ENCODE results near the gene TRMT11. TPM values are rescaled to one million over a fixed set of nuclear protein-coding genes. Genes with fewer than 3 reads are reported as not detected.
"Not testable (repeated sequence)": the region's sequence is repeated elsewhere in the genome, so short reads cannot be mapped to it uniquely, and the experiment has no call there.

The TRMT11 gene
- total and polyA plus RNA-seq, 8 donors: 7.0 to 124 (median 49.9) TPM

DNA sequence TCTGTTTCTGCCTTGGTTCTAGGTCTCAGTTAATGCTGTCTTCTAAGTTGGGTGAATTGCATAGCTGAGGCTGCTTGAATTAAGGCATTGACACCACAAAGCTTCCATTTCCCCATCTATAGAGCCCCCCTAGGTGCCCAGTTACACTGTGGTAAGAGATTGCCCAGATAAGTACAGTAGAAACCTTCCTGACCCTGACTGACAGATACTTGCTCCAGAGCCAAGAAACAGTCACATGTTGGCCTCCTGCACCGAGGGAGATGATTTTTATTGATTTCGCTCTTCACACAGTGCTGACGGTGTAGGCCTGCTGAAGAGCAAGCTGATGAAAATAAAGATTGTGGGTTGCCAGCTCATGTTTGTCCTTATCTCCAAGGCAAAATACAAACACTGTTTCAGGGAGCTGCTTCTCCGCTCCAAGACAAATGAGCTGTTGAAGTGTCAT lies 67.9 kb downstream of the TRMT11 start:
- no peaks in the 10 kb centered on the region for H3K9me3 ChIP-seq
- 62 to 67% (median 63%) methylated on average over 4 of the region's 4 CpGs for WGBS, 5 donors
- DNase-seq: peak in 1 of 2 donors; percentile 23
- TF ChIP-seq, protein P1, sequence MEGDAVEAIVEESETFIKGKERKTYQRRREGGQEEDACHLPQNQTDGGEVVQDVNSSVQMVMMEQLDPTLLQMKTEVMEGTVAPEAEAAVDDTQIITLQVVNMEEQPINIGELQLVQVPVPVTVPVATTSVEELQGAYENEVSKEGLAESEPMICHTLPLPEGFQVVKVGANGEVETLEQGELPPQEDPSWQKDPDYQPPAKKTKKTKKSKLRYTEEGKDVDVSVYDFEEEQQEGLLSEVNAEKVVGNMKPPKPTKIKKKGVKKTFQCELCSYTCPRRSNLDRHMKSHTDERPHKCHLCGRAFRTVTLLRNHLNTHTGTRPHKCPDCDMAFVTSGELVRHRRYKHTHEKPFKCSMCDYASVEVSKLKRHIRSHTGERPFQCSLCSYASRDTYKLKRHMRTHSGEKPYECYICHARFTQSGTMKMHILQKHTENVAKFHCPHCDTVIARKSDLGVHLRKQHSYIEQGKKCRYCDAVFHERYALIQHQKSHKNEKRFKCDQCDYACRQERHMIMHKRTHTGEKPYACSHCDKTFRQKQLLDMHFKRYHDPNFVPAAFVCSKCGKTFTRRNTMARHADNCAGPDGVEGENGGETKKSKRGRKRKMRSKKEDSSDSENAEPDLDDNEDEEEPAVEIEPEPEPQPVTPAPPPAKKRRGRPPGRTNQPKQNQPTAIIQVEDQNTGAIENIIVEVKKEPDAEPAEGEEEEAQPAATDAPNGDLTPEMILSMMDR (IDR thresholded peaks at IDR 0.05): no peak
- TF ChIP-seq EP300 (IDR thresholded peaks at IDR 0.05) (no peak), POLR2A (IDR thresholded peaks at IDR 0.05) (no peak), POLR2AphosphoS5 (IDR thresholded peaks at IDR 0.05) (no peak)
- intact Hi-C loops (cut with DNase I; ENCODE audit: low total_unique reads): no loop called here
- H3K36me3 ChIP-seq: peaks cover 0 to 13% (median 9%) of the 10 kb centered on the region in 4 donors
- H3K4me1 ChIP-seq: peaks cover 0 to 8% (median 2%) of the 10 kb centered on the region in 4 donors
- H3K4me3 ChIP-seq: no peak overlapping the region
- no peak overlapping the region for H3K27ac ChIP-seq
- no peaks in the 10 kb centered on the region for H3K27me3 ChIP-seq

DNA sequence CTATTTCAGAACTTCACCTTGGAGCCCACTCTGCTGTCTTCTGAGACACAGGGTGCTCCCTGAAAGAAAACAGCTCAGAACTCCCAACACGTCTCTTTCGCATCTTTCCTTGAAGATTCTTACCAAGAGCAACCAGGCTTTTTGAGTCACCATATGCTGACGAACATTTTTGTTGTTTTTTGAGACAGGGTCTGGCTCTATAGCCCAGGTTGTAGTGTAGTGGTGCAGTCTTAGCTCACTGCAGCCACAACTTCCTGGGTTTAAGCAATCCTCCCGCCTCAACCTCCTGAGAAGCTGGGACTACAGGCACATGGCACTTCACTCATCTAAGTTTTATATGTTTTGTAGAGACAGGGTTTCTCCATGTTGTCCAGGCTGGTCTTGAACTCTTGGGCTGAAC lies 68.5 kb downstream of the TRMT11 start:
- Histone ChIP-seq H3K27me3 (no peaks in the 10 kb centered on the region), H3K27ac (no peak overlapping the region), H3K36me3 (peaks cover 0 to 13% (median 11%) of the 10 kb centered on the region in 4 donors), H3K4me3 (no peak overlapping the region), H3K9me3 (no peaks in the 10 kb centered on the region), H3K4me1 (peaks cover 0 to 8% (median 2%) of the 10 kb centered on the region in 4 donors)
- DNase-seq: no peak
- TF ChIP-seq POLR2AphosphoS5 (IDR thresholded peaks at IDR 0.05) (no peak), POLR2A (IDR thresholded peaks at IDR 0.05) (no peak), EP300 (IDR thresholded peaks at IDR 0.05) (no peak)
- TF ChIP-seq, protein P1 (IDR thresholded peaks at IDR 0.05): no peak
- intact Hi-C loops (cut with DNase I; ENCODE audit: low total_unique reads): no loop called here
- 87 to 94% (median 89%) methylated on average over 4 of the region's 4 CpGs for whole genome bisulfite sequencing, 5 donors

DNA sequence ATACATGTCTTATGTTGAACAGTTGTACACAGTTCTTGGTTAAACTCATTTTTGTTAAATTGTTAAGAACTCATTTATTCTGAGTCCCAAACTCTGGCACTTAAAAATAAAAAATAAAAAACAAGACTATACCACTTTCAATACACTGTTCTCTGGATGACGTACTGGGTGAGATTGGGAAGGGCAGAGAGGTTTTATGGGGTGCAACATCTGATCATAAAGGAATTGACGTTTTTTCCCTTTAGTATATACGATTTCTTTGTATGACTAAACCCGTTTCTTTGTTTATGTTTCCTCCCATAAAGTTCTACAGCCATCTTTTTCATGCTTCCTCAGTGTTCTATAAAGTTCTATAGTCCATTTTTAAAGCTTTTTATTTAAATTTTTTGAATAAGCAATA lies 69.1 kb downstream of the TRMT11 start:
- Histone ChIP-seq H3K36me3 (peaks cover 0 to 16% (median 15%) of the 10 kb centered on the region in 4 donors), H3K27ac (no peak overlapping the region), H3K9me3 (no peaks in the 10 kb centered on the region), H3K4me1 (peaks cover 0 to 8% (median 2%) of the 10 kb centered on the region in 4 donors), H3K27me3 (no peaks in the 10 kb centered on the region), H3K4me3 (no peak overlapping the region)
- intact Hi-C loops (cut with DNase I; ENCODE audit: low total_unique reads): no loop called here
- no peak for DNase-seq
- TF ChIP-seq POLR2A (IDR thresholded peaks at IDR 0.05): no peak
- TF ChIP-seq, protein P1 (IDR thresholded peaks at IDR 0.05): no peak
- TF ChIP-seq EP300 (IDR thresholded peaks at IDR 0.05): no peak
- no peak for TF ChIP-seq POLR2AphosphoS5 (IDR thresholded peaks at IDR 0.05)
- WGBS, 5 donors: 83 to 96% (median 91%) methylated on average over 4 of the region's 4 CpGs

DNA sequence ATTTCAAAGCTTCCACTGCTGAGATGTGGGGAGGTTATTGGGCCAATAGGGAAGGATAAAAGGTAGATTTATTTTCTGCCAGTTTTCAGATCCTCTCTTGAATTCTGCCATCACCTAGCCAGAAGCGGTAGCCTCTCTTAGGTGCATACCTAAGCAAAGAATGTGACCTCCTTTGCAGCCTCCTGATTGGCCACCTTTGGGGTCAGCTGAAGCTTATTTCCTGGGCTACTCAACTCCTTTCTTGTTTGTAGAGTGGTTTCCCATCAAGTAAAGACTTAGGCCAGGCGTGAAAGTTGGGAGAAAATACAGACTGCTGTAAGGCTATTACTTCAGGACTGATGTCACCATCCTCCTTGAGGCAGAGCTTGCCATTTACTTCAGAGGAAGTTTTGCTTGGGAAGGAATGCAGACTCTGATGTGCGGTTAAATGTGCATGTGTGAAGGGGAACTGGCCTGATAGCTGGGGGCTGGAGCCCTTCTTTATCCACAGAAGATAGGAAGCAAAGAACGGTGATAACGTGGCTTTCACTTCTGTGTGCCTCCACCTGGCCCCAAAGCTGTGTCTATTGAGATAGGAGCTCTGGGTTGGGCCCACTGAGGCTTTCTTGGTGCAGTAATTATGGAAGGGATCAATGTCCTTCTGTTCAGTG lies 70.1 kb downstream of the TRMT11 start:
- no peak for DNase-seq
- peaks cover 0 to 17% (median 16%) of the 10 kb centered on the region in 4 donors for H3K36me3 ChIP-seq
- 75 to 82% (median 77%) methylated on average over 5 of the region's 5 CpGs for WGBS, 5 donors
- H3K4me1 ChIP-seq: peaks cover 0 to 8% (median 2%) of the 10 kb centered on the region in 4 donors
- no peaks in the 10 kb centered on the region for H3K9me3 ChIP-seq
- H3K27me3 ChIP-seq: no peaks in the 10 kb centered on the region
- intact Hi-C loops (cut with DNase I; ENCODE audit: low total_unique reads): no loop called here
- TF ChIP-seq EP300 (IDR thresholded peaks at IDR 0.05) (no peak), POLR2AphosphoS5 (IDR thresholded peaks at IDR 0.05) (no peak), POLR2A (IDR thresholded peaks at IDR 0.05) (no peak)
- TF ChIP-seq, protein P1 (IDR thresholded peaks at IDR 0.05): no peak
- no peak overlapping the region for H3K4me3 ChIP-seq
- H3K27ac ChIP-seq: no peak overlapping the region

DNA sequence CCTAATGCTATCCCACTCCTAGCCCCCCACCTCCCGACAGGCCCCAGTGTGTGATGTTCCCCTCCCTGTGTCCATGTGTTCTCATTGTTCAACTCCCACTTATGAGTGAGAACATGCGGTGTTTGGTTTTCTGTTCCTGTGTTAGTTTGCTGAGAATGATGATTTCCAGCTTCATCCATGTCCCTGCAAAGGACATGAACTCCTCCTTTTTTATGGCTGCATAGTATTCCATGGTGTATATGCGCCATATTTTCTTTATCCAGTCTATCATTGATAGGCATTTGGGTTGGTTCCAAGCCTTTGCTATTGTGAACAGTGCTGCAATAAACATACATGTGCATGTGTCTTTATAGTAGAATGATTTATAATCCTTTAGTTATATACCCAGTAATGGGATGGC lies 71.7 kb downstream of the TRMT11 start:
- H3K27me3 ChIP-seq; H3K9me3 ChIP-seq; intact Hi-C loops (cut with DNase I; ENCODE audit: low total_unique reads); H3K4me3 ChIP-seq; H3K4me1 ChIP-seq; H3K27ac ChIP-seq; DNase-seq: not testable (repeated sequence)
- 92 to 100% (median 97%) methylated on average over 2 to 3 of the region's 3 CpGs for whole genome bisulfite sequencing, 5 donors
- peaks cover 0 to 18% (median 13%) of the 10 kb centered on the region in 4 donors for H3K36me3 ChIP-seq
